Measurements from ENCODE around the gene TMEM151A. TPM values are rescaled to one million over a fixed set of nuclear protein-coding genes. Genes with fewer than 3 reads are reported as not detected.

The TMEM151A gene
- 0.14 TPM in 1 of 2 replicates, not detected in the other for total RNA-seq

DNA sequence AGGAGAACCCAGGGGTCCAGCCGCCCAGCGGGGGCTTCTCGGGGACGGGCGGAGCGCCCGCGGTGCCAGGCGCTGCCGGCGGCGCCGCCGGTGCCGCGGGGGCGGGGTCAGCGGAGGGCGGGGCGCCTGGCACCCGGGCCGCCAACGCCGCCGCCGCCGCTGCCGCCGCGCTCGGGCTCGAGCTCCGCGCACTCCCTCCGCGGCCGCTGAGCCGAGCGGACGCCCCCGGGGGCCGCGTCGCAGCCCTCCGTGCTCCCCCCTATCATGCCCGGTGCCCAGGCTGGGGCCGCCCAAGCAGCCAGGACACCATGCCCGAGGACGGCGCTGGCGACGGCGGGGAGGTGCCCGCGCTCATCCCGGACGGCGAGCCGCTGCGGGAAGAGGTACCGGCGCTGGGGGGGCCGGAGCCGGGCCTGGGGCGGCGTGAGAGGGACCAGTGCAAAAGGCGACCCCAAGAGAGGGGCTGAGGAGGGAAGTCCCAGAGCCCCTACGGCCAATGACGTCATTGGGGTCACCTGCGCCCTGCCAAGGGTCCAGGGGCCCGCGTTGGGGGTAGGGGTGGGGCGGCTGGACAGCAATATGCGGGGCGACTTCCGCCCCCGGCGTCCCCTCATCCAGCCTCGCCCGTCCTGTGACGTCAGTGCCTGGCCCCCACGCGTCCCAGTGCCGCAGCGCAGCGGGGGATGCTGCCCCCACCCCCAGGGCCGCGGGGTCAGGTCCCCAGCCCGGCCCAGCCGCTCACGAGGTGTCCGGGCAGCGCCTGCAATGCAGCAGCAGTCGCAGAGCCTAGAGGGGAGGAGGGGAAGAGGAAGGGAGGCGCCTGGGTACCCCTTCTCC is at the start of gene TMEM151A:
TSS of gene TMEM151A (plus strand) at position 189 of the 837 bp plus-strand sequence. CDS start at position 309, 120 bp downstream.

GRCh38 chr11:66268244-66268951 is 23.3 kb upstream of the TMEM151A start, which contains the start of gene RAB1B:
TSS of gene RAB1B (plus strand) at chr11:66268639. CDS start at chr11:66268680, 41 bp downstream.

GRCh38 chr11:66277471-66278362 is 14.0 kb upstream of the TMEM151A start, which contains the start of gene CNIH2:
TSS of gene CNIH2 (plus strand) at chr11:66278175. CDS start at chr11:66278457, 282 bp downstream.

GRCh38 chr11:66288671-66289547 is 2.8 kb upstream of the TMEM151A start, which contains the start of gene YIF1A:
TSS of gene YIF1A (minus strand) at chr11:66289143. CDS start at chr11:66288985, 158 bp downstream.

GRCh38 chr11:66316849-66317251 is 25.2 kb downstream of the TMEM151A start, which contains the start of gene CD248:
TSS of gene CD248 (minus strand) at chr11:66317044. CDS start at chr11:66317027, 17 bp downstream.

GRCh38 chr11:66336234-66337102 is 44.8 kb downstream of the TMEM151A start, which contains the start of gene RIN1:
TSS of gene RIN1 (minus strand) at chr11:66336434. CDS start at chr11:66336402, 32 bp downstream.

DNA sequence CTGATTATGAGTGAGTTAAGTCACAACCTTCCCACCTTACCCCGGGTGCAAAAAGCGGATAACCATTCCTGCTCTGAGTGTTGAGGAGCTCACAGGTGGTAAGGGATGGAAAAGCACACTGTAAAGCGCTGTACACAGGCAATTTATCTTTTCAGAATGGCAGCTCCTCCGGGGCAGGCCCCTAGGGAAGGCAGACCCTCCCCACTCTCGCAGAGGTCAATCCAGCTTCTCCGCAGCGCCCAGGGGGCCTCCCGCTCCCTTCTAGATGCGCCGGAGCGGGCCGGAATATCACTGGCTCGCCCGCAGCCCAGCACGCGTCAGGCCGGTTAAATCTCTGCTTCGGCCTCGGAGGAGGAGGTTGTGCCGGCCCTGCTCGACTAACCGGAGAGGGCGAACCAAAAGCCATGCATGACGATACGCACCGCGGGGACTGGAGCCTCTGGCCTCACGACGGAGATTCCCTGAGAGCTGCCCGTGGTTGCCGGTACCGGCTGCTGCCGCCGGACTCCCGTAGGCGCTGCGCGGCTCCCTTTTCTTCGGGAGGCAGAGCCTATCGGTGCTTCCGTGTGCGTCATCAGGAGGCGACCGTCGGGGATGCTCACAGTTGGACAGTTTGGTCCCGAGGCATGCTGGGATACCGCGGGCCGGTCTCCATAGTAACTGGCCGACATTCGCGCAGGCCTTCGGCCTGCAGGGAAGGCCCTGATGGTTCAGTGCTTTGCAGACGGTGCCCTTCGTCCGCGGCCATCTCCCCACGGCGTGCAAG is 53.0 kb downstream of the TMEM151A start, which contains the start of gene BRMS1:
TSS of gene BRMS1 (minus strand) at position 555 of the 766 bp plus-strand sequence. CDS start 2,870 bp downstream, outside the sequence.

Other genes starting within 250 kb of the TMEM151A start
- 0.28 TPM in 1 of 2 replicates, not detected in the other for gene GAL3ST3, start 242.7 kb upstream of the TMEM151A start, total RNA-seq
- 156 TPM in 2 replicates for gene SF3B2, start 239.5 kb upstream of the TMEM151A start, total RNA-seq
- gene PACS1, start 221.6 kb upstream of the TMEM151A start, total RNA-seq: 23.6 and 24.8 TPM in 2 replicates
- 21.7 and 30.5 TPM in 2 replicates for gene KLC2, start 34.2 kb upstream of the TMEM151A start, total RNA-seq
- 167 and 188 TPM in 2 replicates for gene RAB1B, start 23.3 kb upstream of the TMEM151A start, total RNA-seq
- not detected in 2 replicates for gene CNIH2, start 13.7 kb upstream of the TMEM151A start, total RNA-seq
- gene YIF1A, start 2.8 kb upstream of the TMEM151A start, total RNA-seq: 132 and 140 TPM in 2 replicates
- 1.6 and 2.0 TPM in 2 replicates for gene CD248, start 25.1 kb downstream of the TMEM151A start, total RNA-seq
- 58.2 and 67.9 TPM in 2 replicates for gene RIN1, start 44.5 kb downstream of the TMEM151A start, total RNA-seq
- 75.5 and 85.1 TPM in 2 replicates for gene BRMS1, start 53.2 kb downstream of the TMEM151A start, total RNA-seq
- gene B4GAT1, start 55.7 kb downstream of the TMEM151A start, total RNA-seq: 31.2 and 33.5 TPM in 2 replicates
- gene SLC29A2, start 79.9 kb downstream of the TMEM151A start, total RNA-seq: 5.9 and 8.7 TPM in 2 replicates
- not detected in 2 replicates for gene NPAS4, start 129.1 kb downstream of the TMEM151A start, total RNA-seq
- gene MRPL11, start 147.0 kb downstream of the TMEM151A start, total RNA-seq: 64.4 and 64.7 TPM in 2 replicates
- gene PELI3, start 175.0 kb downstream of the TMEM151A start, total RNA-seq: 8.1 and 8.3 TPM in 2 replicates
- 81.5 and 97.4 TPM in 2 replicates for gene DPP3, start 188.5 kb downstream of the TMEM151A start, total RNA-seq
- gene BBS1, start 218.7 kb downstream of the TMEM151A start, total RNA-seq: 20.9 and 23.9 TPM in 2 replicates

Measured in airway epithelial cell (primary cell).